GM23248 (cell line): ENCODE measurements around the gene ERGIC1. TPM values are rescaled to one million over a fixed set of nuclear protein-coding genes. Genes with fewer than 3 reads are reported as not detected.
A peak's percentile ranks its signal among the peaks of the same experiment; 100 is the strongest.

Source experiments
- DNase-seq: peaks from one replicate; pipeline ENCODE4 v3.0.0-alpha.2; 2015
- H2AFZ ChIP-seq: fragments of 200-600 bp; sonication (generic); 2 replicates; pipeline ENCODE4 v1.6.1; 2016; ENCODE audit warnings: antibody characterized with exemption
- H3F3A ChIP-seq: fragments of 200-600 bp; sonication (generic); 2 replicates; pipeline ENCODE4 v1.6.1; 2016; ENCODE audit warnings: mild to moderate bottlenecking, antibody characterized with exemption, mixed run types; ENCODE audit not compliant: insufficient read depth
- H3K27ac ChIP-seq: fragments of 200-600 bp; sonication (generic); 2 replicates; pipeline ENCODE4 v1.5.1; 2016; ENCODE audit warnings: mild to moderate bottlenecking
- H3K27me3 ChIP-seq: fragments of 200-600 bp; sonication (generic); replicated peaks from 2 replicates; pipeline ENCODE4 v1.6.1; 2016; ENCODE audit warnings: mild to moderate bottlenecking; ENCODE audit not compliant: insufficient read depth
- H3K36me3 ChIP-seq: fragments of 200-600 bp; sonication (generic); 2 replicates; pipeline ENCODE4 v1.6.1; 2016; ENCODE audit warnings: low read depth, mild to moderate bottlenecking
- H3K4me1 ChIP-seq: fragments of 200-600 bp; sonication (generic); 2 replicates; pipeline ENCODE4 v1.6.1; 2016; ENCODE audit warnings: mild to moderate bottlenecking; ENCODE audit not compliant: insufficient read depth
- H3K4me2 ChIP-seq: fragments of 200-600 bp; sonication (generic); one replicate; pipeline ENCODE4 v1.6.1; 2016; ENCODE audit warnings: mild to moderate bottlenecking; ENCODE audit not compliant: unreplicated experiment
- H3K4me3 ChIP-seq: fragments of 200-600 bp; sonication (generic); 2 replicates; pipeline ENCODE4 v1.5.1; 2016; ENCODE audit warnings: mild to moderate bottlenecking
- H3K79me2 ChIP-seq: fragments of 200-600 bp; sonication (generic); 2 replicates; pipeline ENCODE4 v1.6.1; 2016; ENCODE audit warnings: mild to moderate bottlenecking; ENCODE audit not compliant: insufficient read depth
- H3K9ac ChIP-seq: fragments of 200-600 bp; sonication (generic); 2 replicates; pipeline ENCODE4 v1.6.1; 2016; ENCODE audit warnings: mild to moderate bottlenecking
- H3K9me2 ChIP-seq: fragments of 200-600 bp; sonication (generic); 2 replicates; pipeline ENCODE4 v1.6.1; 2016; ENCODE audit warnings: mixed run types, mild to moderate bottlenecking, moderate library complexity; ENCODE audit not compliant: insufficient read depth
- H3K9me3 ChIP-seq: fragments of 200-600 bp; sonication (generic); one replicate; pipeline ENCODE4 v1.6.1; 2017; ENCODE audit warnings: low read depth
- H4K20me1 ChIP-seq: fragments of 200-600 bp; sonication (generic); 2 replicates; pipeline ENCODE4 v1.6.0; 2016; ENCODE audit not compliant: insufficient read depth
- EZH2 ChIP-seq: fragments of 200-600 bp; sonication (generic); IDR thresholded peaks from 2 replicates; pipeline ENCODE4 v1.6.1; 2018; ENCODE audit warnings: antibody characterized with exemption, mild to moderate bottlenecking; ENCODE audit not compliant: insufficient read depth, poor library complexity, severe bottlenecking
- EZH2phosphoT487 ChIP-seq: fragments of 200-600 bp; sonication (generic); IDR thresholded peaks from 2 replicates; pipeline ENCODE4 v1.6.1; 2018; ENCODE audit warnings: antibody characterized with exemption, moderate library complexity, mild to moderate bottlenecking, low read depth; ENCODE audit not compliant: insufficient read depth
- WGBS, 2 experiments: methylation state at CpG; one replicate each; pipeline ENCODE4 v1.1.6; 2015 to 2017; ENCODE audit warnings: low lambda C conversion rate in 2 of 2, low coverage in 1 of 2; ENCODE audit errors: missing lambda C conversion rate in 2 of 2; 5-methylcytosine and 5-hydroxymethylcytosine counted together
- in situ Hi-C: fragments of 300-500 bp; cut with MboI; formaldehyde crosslinking; loops from 2 replicates; pipeline ENCODE4 v1.15.0; 2020
- polyA plus RNA-seq: library from polyadenylated mRNA; unstranded; fragments of >200 nt; fragmentation: Nextera tagmentation; extraction: Ambion mirVana; gene quantifications from 2 replicates; pipeline ENCODE4 v1.2.1, GENCODE V29; 2016
- total RNA-seq: library from RNA; depleted of rRNA; stranded (reverse); fragments of >200 nt; shearing (Covaris generic); gene quantifications from 2 replicates; pipeline ENCODE4 v1.2.3, GENCODE V29; 2014

Gene ERGIC1
- total and polyA plus RNA-seq, 2 experiments from 2014 or later: 66.4 to 235 TPM

- peak overlapping the region; percentile 88 for H3K9ac ChIP-seq
- in situ Hi-C loops: no loop called here
Measured at GRCh38 chr5:172898843-172899369, 64.9 kb downstream of the ERGIC1 start.

GRCh38 chr5:172899436-172899835, 65.4 kb downstream of the ERGIC1 start:
- Histone ChIP-seq H3K9me2 (no peaks in the 10 kb centered on the region), H3K36me3 (no peaks in the 10 kb centered on the region), H3K4me1 (peaks cover 62% of the 10 kb centered on the region), H2AFZ (no peak overlapping the region), H3F3A (peaks cover 79% of the 10 kb centered on the region), H3K4me3 (no peak overlapping the region), H3K9ac (no peak overlapping the region), H3K27ac (peak overlapping the region; percentile 99), H3K9me3 (no peaks in the 10 kb centered on the region), H4K20me1 (no peaks in the 10 kb centered on the region), H3K4me2 (no peak overlapping the region), H3K79me2 (peaks cover 27% of the 10 kb centered on the region), H3K27me3 (no peaks in the 10 kb centered on the region)
- WGBS, 2 experiments: 91 to 92% methylated on average over 7 of the region's 7 CpGs
- in situ Hi-C loops: no loop called here
- no peak for DNase-seq
- no peak for TF ChIP-seq EZH2
- TF ChIP-seq EZH2phosphoT487: no peak

More at GRCh38 chr5:172898843-172899369, 64.9 kb downstream of the ERGIC1 start:
- TF ChIP-seq EZH2phosphoT487 (no peak), EZH2 (no peak)
- Histone ChIP-seq H3K4me1 (peaks cover 57% of the 10 kb centered on the region), H3K4me2 (peak overlapping the region; percentile 70), H3K9me2 (no peaks in the 10 kb centered on the region), H3K27me3 (no peaks in the 10 kb centered on the region), H4K20me1 (no peaks in the 10 kb centered on the region), H3K27ac (peak overlapping the region; percentile 99), H3F3A (peaks cover 74% of the 10 kb centered on the region), H3K36me3 (no peaks in the 10 kb centered on the region), H3K9me3 (no peaks in the 10 kb centered on the region), H3K4me3 (no peak overlapping the region), H3K79me2 (peaks cover 30% of the 10 kb centered on the region), H2AFZ (no peak overlapping the region)
- WGBS, 2 experiments: 97% methylated on average over 7 of the region's 7 CpGs
- no peak for DNase-seq

GRCh38 chr5:172901012-172901780, 67.1 kb downstream of the ERGIC1 start:
- in situ Hi-C loops: loop anchor here (10.0 kb wide), 1 partner anchor 126 kb away; the partner anchor contains the start of gene DUSP1
- H4K20me1 ChIP-seq: no peaks in the 10 kb centered on the region
- peak overlapping the region; percentile 6 for H3K4me2 ChIP-seq
- DNase-seq: peak; percentile 76
- peak overlapping the region; percentile 75 for H3K9ac ChIP-seq
- no peaks in the 10 kb centered on the region for H3K9me2 ChIP-seq
- H3K79me2 ChIP-seq: peaks cover 15% of the 10 kb centered on the region
- H3K4me1 ChIP-seq: peaks cover 72% of the 10 kb centered on the region
- H3K27me3 ChIP-seq: no peaks in the 10 kb centered on the region
- H3K36me3 ChIP-seq: no peaks in the 10 kb centered on the region
- H2AFZ ChIP-seq: no peak overlapping the region
- H3K9me3 ChIP-seq: no peaks in the 10 kb centered on the region
- H3K4me3 ChIP-seq: no peak overlapping the region
- 53 to 55% methylated on average over 10 of the region's 10 CpGs for WGBS, 2 experiments
- H3F3A ChIP-seq: peaks cover 79% of the 10 kb centered on the region
- H3K27ac ChIP-seq: peak overlapping the region; percentile 99
- no peak for TF ChIP-seq EZH2phosphoT487

- Histone ChIP-seq H3K27ac (peak overlapping the region; percentile 99), H3K36me3 (no peaks in the 10 kb centered on the region), H3K4me2 (peak overlapping the region; percentile 6), H4K20me1 (no peaks in the 10 kb centered on the region), H3K9me2 (no peaks in the 10 kb centered on the region), H3K4me1 (peaks cover 65% of the 10 kb centered on the region), H3K9ac (peak overlapping the region; percentile 75), H2AFZ (no peak overlapping the region), H3F3A (peaks cover 72% of the 10 kb centered on the region), H3K4me3 (no peak overlapping the region), H3K9me3 (no peaks in the 10 kb centered on the region), H3K27me3 (no peaks in the 10 kb centered on the region), H3K79me2 (peaks cover 14% of the 10 kb centered on the region)
- TF ChIP-seq EZH2phosphoT487 (no peak), EZH2 (no peak)
- peak; percentile 74 for DNase-seq
- WGBS, 2 experiments: 70 to 73% methylated on average over 9 of the region's 9 CpGs
- in situ Hi-C loops: loop anchor here (10.0 kb wide), 1 partner anchor 127 kb away; the partner anchor contains the start of gene DUSP1
Measured at GRCh38 chr5:172901788-172902496, 67.9 kb downstream of the ERGIC1 start.
